Skeletal muscle tissue (tissue), 4 donors: ENCODE results near the gene CPTP. TPM values are rescaled to one million over a fixed set of nuclear protein-coding genes. Genes with fewer than 3 reads are reported as not detected.
A peak's percentile ranks its signal among the peaks of the same experiment; 100 is the strongest.

Experiments
- H3K27ac ChIP-seq: one replicate; pipeline ENCODE4 v1.7.0; 2013; ENCODE audit warnings: mild to moderate bottlenecking, low read depth, low read length, inconsistent platforms
- H3K27me3 ChIP-seq, 3 donors: one replicate each; pipeline ENCODE4 v1.7.0; 2013; ENCODE audit warnings: low read length in 3 of 3; ENCODE audit not compliant: control insufficient read depth in 3 of 3, insufficient read depth in 3 of 3
- H3K36me3 ChIP-seq, 3 donors: one replicate each; pipeline ENCODE4 v1.7.0; 2013; ENCODE audit warnings: low read length in 3 of 3; ENCODE audit not compliant: control insufficient read depth in 3 of 3, insufficient read depth in 3 of 3
- H3K4me1 ChIP-seq, 3 donors: one replicate each; pipeline ENCODE4 v1.7.0; 2013; ENCODE audit warnings: low read length in 3 of 3, mild to moderate bottlenecking in 3 of 3; ENCODE audit not compliant: control insufficient read depth in 3 of 3, insufficient read depth in 3 of 3
- H3K4me3 ChIP-seq, 3 donors: one replicate each; pipeline ENCODE4 v1.7.0; 2013; ENCODE audit warnings: low read length in 3 of 3
- H3K9ac ChIP-seq, 3 donors: one replicate each; pipeline ENCODE4 v1.7.0; 2013; ENCODE audit warnings: low read length in 3 of 3, mild to moderate bottlenecking in 3 of 3, moderate library complexity in 2 of 3, low read depth in 1 of 3
- H3K9me3 ChIP-seq, 3 donors: one replicate each; pipeline ENCODE4 v1.7.0; 2013; ENCODE audit warnings: low read length in 3 of 3; ENCODE audit not compliant: control insufficient read depth in 3 of 3
- total RNA-seq: library from RNA; depleted of rRNA; stranded (reverse); fragments of >200 nt; gene quantifications from one replicate; pipeline ENCODE4 v1.2.3, GENCODE V29; 2014
- donor health status: Osteomylitis.

CPTP gene
- total RNA-seq, 1 donor from 2014 or later, result 8.4 TPM

DNA sequence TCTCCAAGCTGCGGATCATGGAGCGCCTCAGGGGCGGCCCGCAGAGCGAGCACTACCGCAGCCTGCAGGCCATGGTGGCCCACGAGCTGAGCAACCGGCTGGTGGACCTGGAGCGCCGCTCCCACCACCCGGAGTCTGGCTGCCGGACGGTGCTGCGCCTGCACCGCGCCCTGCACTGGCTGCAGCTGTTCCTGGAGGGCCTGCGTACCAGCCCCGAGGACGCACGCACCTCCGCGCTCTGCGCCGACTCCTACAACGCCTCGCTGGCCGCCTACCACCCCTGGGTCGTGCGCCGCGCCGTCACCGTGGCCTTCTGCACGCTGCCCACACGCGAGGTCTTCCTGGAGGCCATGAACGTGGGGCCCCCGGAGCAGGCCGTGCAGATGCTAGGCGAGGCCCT, 2.7 kb downstream of the CPTP start:
- Histone ChIP-seq H3K27me3 (peaks cover 0 to 5% (median 4%) of the 10 kb centered on the region in 3 donors), H3K9me3 (no peaks in the 10 kb centered on the region), H3K4me1 (peaks cover 59 to 70% (median 61%) of the 10 kb centered on the region in 3 donors), H3K27ac (no peak overlapping the region), H3K36me3 (peaks cover 11 to 29% (median 11%) of the 10 kb centered on the region in 3 donors), H3K4me3 (no peak overlapping the region), H3K9ac (no peak overlapping the region)

- H3K9me3 ChIP-seq, result no peaks in the 10 kb centered on the region
- peaks cover 0 to 5% (median 4%) of the 10 kb centered on the region in 3 donors for H3K27me3 ChIP-seq
- no peak overlapping the region for H3K4me3 ChIP-seq
- H3K4me1 ChIP-seq, result peaks cover 52 to 74% (median 63%) of the 10 kb centered on the region in 3 donors
- H3K27ac ChIP-seq, result no peak overlapping the region
- peaks cover 7 to 27% (median 11%) of the 10 kb centered on the region in 3 donors for H3K36me3 ChIP-seq
- no peak overlapping the region for H3K9ac ChIP-seq
Observed at GRCh38 chr1:1328254-1328653, 3.7 kb downstream of the CPTP start.

DNA sequence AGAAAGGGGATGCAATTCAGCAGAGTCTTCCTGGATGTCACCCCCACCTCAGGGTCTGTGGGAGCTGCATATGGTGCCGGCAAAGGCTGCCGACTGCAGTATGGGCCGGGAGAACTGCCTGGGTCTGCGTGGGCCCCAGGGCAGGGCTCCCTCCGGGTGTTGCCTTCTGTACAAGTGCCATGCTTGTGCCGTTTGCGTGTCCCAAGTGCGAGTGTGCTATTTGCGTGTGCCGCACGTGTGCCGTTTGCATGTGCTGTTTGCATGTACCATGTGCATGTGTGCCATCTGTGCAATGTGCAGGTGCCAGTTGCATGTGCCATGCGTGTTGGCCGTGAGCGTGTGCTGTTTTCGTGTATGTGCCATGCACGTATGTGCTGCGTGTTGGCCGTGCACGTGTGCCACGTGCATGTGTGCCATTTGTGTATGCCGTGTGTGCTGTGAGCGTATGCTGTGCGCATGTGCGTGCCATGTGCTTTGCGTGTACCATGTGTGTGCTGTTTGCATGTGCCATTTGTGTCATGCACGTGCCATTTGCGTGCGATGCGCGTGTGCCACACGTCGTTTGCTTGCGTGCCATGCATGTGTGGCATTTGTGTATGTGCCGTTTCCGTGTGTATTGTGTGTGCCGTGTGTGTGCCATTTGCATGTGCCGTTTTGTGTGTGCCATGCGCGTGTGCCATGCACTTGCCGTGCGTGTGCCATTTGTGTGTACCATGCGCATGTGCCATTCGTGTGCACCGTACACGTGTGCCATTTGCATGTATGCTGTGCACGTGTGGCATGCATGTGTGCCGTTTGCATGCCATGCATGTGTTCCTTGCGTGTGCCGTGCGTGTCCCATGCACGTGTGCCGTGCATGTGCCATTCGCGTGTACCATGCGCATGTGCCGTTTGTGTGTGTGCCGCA, 5.0 kb downstream of the CPTP start:
- H3K9ac ChIP-seq, result peak overlapping the region in 1 of 3 donors; percentile 45
- peaks cover 48 to 83% (median 65%) of the 10 kb centered on the region in 3 donors for H3K4me1 ChIP-seq
- H3K36me3 ChIP-seq, result peaks cover 7 to 31% (median 11%) of the 10 kb centered on the region in 3 donors
- H3K9me3 ChIP-seq, result no peaks in the 10 kb centered on the region
- H3K4me3 ChIP-seq, result peak overlapping the region in 2 of 3 donors; percentile 25 to 54
- H3K27me3 ChIP-seq, result peaks cover 0 to 5% (median 4%) of the 10 kb centered on the region in 3 donors
- no peak overlapping the region for H3K27ac ChIP-seq

- no peaks in the 10 kb centered on the region for H3K9me3 ChIP-seq
- peak overlapping the region in 2 of 3 donors; percentile 7 to 60 for H3K9ac ChIP-seq
- peaks cover 41 to 75% (median 59%) of the 10 kb centered on the region in 3 donors for H3K4me1 ChIP-seq
- peak overlapping the region in 1 of 3 donors; percentile 25 for H3K4me3 ChIP-seq
- H3K36me3 ChIP-seq, result peaks cover 10 to 36% (median 16%) of the 10 kb centered on the region in 3 donors
- H3K27me3 ChIP-seq, result peaks cover 0 to 5% (median 4%) of the 10 kb centered on the region in 3 donors
- H3K27ac ChIP-seq, result no peak overlapping the region
Observed at GRCh38 chr1:1330366-1331067, 5.9 kb downstream of the CPTP start.

DNA sequence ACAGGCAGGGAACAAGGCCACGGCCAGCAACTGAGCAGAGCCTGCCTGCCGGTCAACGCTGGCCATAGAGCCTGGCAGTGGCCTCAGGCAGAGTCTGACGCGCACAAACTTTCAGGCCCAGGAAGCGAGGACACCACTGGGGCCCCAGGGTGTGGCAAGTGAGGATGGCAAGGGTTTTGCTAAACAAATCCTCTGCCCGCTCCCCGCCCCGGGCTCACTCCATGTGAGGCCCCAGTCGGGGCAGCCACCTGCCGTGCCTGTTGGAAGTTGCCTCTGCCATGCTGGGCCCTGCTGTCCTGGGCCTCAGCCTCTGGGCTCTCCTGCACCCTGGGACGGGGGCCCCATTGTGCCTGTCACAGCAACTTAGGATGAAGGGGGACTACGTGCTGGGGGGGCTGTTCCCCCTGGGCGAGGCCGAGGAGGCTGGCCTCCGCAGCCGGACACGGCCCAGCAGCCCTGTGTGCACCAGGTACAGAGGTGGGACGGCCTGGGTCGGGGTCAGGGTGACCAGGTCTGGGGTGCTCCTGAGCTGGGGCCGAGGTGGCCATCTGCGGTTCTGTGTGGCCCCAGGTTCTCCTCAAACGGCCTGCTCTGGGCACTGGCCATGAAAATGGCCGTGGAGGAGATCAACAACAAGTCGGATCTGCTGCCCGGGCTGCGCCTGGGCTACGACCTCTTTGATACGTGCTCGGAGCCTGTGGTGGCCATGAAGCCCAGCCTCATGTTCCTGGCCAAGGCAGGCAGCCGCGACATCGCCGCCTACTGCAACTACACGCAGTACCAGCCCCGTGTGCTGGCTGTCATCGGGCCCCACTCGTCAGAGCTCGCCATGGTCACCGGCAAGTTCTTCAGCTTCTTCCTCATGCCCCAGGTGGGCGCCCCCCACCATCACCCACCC, 6.7 kb downstream of the CPTP start, which contains the start of gene TAS1R3:
Gene TAS1R3 (plus strand): TSS at position 213 of the 898 bp plus-strand sequence. CDS start 66 bp downstream, at position 279.
- Histone ChIP-seq H3K36me3 (peaks cover 10 to 34% (median 18%) of the 10 kb centered on the region in 3 donors), H3K4me3 (peak within 1 kb of the TSS in 2 of 3 donors; percentile 25 to 54), H3K9me3 (no peaks in the 10 kb centered on the region), H3K9ac (peak within 1 kb of the TSS in 2 of 3 donors; percentile 7 to 60), H3K27me3 (peaks cover 0 to 5% (median 4%) of the 10 kb centered on the region in 3 donors), H3K27ac (no peak within 1 kb of the TSS), H3K4me1 (peaks cover 33 to 67% (median 51%) of the 10 kb centered on the region in 3 donors)

GRCh38 chr1:1332031-1332755, 7.6 kb downstream of the CPTP start:
- Histone ChIP-seq H3K4me3 (no peak overlapping the region), H3K4me1 (peaks cover 26 to 64% (median 43%) of the 10 kb centered on the region in 3 donors), H3K27ac (no peak overlapping the region), H3K36me3 (peaks cover 8 to 32% (median 16%) of the 10 kb centered on the region in 3 donors), H3K9ac (peak overlapping the region in 1 of 3 donors; percentile 25), H3K27me3 (peaks cover 0 to 5% (median 4%) of the 10 kb centered on the region in 3 donors), H3K9me3 (no peaks in the 10 kb centered on the region)

DNA sequence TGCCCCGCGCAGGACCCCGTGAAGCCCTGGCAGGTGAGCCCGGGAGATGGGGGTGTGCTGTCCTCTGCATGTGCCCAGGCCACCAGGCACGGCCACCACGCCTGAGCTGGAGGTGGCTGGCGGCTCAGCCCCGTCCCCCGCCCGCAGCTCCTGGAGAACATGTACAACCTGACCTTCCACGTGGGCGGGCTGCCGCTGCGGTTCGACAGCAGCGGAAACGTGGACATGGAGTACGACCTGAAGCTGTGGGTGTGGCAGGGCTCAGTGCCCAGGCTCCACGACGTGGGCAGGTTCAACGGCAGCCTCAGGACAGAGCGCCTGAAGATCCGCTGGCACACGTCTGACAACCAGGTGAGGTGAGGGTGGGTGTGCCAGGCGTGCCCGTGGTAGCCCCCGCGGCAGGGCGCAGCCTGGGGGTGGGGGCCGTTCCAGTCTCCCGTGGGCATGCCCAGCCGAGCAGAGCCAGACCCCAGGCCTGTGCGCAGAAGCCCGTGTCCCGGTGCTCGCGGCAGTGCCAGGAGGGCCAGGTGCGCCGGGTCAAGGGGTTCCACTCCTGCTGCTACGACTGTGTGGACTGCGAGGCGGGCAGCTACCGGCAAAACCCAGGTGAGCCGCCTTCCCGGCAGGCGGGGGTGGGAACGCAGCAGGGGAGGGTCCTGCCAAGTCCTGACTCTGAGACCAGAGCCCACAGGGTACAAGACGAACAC, 8.3 kb downstream of the CPTP start:
- Histone ChIP-seq H3K27ac (no peak overlapping the region), H3K4me1 (peaks cover 26 to 60% (median 43%) of the 10 kb centered on the region in 3 donors), H3K9ac (peak overlapping the region in 1 of 3 donors; percentile 45), H3K4me3 (no peak overlapping the region), H3K9me3 (no peaks in the 10 kb centered on the region), H3K36me3 (peaks cover 5 to 28% (median 10%) of the 10 kb centered on the region in 3 donors), H3K27me3 (peaks cover 0 to 5% (median 4%) of the 10 kb centered on the region in 3 donors)

DNA sequence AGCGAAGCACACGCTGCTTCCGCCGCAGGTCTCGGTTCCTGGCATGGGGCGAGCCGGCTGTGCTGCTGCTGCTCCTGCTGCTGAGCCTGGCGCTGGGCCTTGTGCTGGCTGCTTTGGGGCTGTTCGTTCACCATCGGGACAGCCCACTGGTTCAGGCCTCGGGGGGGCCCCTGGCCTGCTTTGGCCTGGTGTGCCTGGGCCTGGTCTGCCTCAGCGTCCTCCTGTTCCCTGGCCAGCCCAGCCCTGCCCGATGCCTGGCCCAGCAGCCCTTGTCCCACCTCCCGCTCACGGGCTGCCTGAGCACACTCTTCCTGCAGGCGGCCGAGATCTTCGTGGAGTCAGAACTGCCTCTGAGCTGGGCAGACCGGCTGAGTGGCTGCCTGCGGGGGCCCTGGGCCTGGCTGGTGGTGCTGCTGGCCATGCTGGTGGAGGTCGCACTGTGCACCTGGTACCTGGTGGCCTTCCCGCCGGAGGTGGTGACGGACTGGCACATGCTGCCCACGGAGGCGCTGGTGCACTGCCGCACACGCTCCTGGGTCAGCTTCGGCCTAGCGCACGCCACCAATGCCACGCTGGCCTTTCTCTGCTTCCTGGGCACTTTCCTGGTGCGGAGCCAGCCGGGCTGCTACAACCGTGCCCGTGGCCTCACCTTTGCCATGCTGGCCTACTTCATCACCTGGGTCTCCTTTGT, 9.1 kb downstream of the CPTP start:
- H3K27ac ChIP-seq, result no peak overlapping the region
- H3K9me3 ChIP-seq, result no peaks in the 10 kb centered on the region
- no peak overlapping the region for H3K4me3 ChIP-seq
- H3K9ac ChIP-seq, result peak overlapping the region in 1 of 3 donors; percentile 45
- peaks cover 0 to 5% (median 4%) of the 10 kb centered on the region in 3 donors for H3K27me3 ChIP-seq
- H3K4me1 ChIP-seq, result peaks cover 23 to 58% (median 43%) of the 10 kb centered on the region in 3 donors
- H3K36me3 ChIP-seq, result peaks cover 8 to 27% (median 11%) of the 10 kb centered on the region in 3 donors
